HFF-Myc (cell line): Measurements from ENCODE around the gene KREMEN2.
A peak's percentile ranks its signal among the peaks of the same experiment; 100 is the strongest.

Experiments
- DNase-seq: peaks from one replicate; pipeline ENCODE4 v3.0.0-alpha.2; 2011; ENCODE audit warnings: low read depth; ENCODE audit errors: extremely low read depth
- H3K4me3 ChIP-seq: replicated peaks from 2 replicates; pipeline ENCODE4 v1.5.1; 2011; ENCODE audit warnings: low read depth, mild to moderate bottlenecking, control low read depth, low read length
- TF ChIP-seq, protein P1 (sequence below): IDR thresholded peaks from 2 replicates; pipeline ENCODE4 v1.5.1; 2012; ENCODE audit warnings: mild to moderate bottlenecking, low read depth, low read length, control low read depth; ENCODE audit errors: missing control alignments

Gene KREMEN2

DNA sequence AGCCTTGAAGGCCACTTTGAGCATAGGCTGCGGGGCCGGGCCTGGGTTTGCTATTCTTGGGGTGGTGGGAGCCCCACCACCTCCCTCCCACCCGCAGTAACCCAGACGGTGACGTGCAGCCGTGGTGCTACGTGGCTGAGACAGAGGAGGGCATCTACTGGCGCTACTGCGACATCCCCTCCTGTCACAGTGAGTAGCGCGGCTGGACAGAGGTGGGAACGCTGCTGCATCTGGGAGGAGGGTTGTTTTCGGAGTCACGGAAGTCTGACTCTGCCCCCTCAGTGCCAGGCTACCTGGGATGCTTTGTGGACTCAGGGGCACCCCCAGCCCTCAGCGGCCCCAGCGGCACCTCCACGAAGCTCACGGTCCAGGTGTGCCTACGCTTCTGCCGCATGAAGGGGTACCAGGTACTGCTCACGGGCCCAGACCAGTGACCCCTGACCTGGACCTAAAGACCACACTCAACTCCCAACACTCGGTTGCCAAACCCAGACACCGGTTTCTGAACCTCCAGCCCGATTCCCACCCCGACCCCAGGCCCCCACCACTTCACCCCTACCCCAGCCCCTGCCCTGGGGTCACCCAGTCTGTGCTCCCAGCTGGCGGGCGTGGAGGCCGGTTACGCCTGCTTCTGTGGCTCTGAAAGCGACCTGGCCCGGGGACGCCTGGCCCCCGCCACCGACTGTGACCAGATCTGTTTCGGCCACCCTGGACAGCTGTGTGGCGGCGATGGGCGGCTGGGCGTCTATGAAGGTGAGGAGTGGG, 2.1 kb downstream of the KREMEN2 start:
- no peak for DNase-seq
- H3K4me3 ChIP-seq, result no peak overlapping the region
- TF ChIP-seq, protein P1, sequence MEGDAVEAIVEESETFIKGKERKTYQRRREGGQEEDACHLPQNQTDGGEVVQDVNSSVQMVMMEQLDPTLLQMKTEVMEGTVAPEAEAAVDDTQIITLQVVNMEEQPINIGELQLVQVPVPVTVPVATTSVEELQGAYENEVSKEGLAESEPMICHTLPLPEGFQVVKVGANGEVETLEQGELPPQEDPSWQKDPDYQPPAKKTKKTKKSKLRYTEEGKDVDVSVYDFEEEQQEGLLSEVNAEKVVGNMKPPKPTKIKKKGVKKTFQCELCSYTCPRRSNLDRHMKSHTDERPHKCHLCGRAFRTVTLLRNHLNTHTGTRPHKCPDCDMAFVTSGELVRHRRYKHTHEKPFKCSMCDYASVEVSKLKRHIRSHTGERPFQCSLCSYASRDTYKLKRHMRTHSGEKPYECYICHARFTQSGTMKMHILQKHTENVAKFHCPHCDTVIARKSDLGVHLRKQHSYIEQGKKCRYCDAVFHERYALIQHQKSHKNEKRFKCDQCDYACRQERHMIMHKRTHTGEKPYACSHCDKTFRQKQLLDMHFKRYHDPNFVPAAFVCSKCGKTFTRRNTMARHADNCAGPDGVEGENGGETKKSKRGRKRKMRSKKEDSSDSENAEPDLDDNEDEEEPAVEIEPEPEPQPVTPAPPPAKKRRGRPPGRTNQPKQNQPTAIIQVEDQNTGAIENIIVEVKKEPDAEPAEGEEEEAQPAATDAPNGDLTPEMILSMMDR, result no peak

DNA sequence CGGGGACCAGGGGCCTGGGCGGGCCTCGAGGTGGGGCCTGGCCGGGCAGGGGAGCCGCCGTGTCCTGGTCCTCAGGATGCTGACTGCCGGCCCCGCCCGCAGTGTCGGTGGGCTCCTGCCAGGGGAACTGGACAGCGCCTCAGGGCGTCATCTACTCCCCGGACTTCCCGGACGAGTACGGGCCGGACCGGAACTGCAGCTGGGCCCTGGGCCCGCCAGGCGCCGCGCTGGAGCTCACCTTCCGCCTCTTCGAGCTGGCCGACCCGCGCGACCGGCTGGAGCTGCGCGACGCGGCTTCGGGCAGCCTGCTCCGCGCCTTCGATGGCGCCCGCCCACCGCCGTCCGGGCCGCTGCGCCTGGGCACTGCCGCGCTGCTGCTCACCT, 2.7 kb downstream of the KREMEN2 start:
- no peak for DNase-seq
- TF ChIP-seq, protein P1, result no peak
- no peak overlapping the region for H3K4me3 ChIP-seq

DNA sequence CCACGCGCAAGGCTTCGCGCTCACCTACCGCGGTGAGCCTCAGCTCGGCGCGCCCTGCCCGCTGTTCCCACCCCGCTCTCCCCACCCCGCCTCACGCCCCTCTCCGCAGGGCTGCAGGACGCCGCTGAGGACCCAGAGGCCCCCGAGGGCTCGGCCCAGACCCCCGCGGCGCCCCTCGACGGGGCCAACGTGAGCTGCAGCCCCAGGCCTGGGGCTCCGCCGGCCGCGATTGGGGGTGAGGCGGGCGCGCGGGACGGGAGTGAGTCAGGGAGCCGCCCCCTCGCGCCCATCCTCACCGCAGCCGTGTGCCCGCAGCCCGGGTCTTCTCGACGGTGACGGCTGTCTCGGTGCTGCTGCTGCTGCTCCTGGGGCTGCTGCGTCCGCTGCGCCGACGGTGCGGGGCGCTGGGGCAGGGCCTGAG, 3.1 kb downstream of the KREMEN2 start:
- no peak for DNase-seq
- no peak overlapping the region for H3K4me3 ChIP-seq
- TF ChIP-seq, protein P1, result no peak

DNA sequence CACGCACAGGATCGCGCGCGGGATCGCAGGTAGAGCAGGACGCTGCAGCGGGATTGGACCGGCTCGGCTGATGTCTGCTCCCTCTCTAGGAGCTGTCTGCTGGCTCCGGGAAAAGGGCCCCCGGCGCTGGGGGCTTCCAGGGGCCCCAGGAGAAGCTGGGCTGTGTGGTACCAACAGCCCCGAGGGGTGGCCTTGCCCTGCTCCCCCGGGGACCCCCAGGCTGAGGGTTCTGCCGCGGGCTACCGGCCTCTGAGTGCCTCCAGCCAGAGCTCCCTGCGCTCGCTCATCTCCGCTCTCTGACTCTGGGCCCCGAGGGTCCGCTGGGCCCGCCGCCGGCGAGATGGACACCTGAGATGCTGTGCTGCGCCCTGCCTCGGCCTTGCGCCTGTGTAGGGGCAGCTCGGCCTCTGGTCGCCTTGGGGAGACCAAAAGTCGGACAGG, 3.7 kb downstream of the KREMEN2 start:
- H3K4me3 ChIP-seq, result no peak overlapping the region
- TF ChIP-seq, protein P1, result no peak
- no peak for DNase-seq

DNA sequence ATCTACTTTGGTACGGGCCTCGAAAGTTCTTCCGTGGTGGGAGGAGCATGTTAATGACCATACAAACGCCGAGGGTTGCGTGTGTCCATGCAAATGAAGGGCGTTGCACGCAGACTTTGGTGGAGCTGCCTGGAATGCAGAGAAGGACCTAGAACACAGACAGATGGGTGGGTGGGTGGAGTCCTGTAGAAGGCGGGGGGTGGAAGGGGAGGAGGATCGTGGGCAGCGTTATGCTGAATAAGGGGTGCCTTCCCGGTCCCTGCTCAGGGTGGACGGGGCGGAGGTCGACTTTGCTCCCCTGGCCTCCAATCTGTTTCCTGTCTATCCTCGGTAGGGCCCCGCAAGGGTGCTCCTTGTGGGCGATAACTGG, 4.3 kb downstream of the KREMEN2 start:
- no peak for DNase-seq
- H3K4me3 ChIP-seq, result peak overlapping the region; percentile 62
- TF ChIP-seq, protein P1, result no peak

DNA sequence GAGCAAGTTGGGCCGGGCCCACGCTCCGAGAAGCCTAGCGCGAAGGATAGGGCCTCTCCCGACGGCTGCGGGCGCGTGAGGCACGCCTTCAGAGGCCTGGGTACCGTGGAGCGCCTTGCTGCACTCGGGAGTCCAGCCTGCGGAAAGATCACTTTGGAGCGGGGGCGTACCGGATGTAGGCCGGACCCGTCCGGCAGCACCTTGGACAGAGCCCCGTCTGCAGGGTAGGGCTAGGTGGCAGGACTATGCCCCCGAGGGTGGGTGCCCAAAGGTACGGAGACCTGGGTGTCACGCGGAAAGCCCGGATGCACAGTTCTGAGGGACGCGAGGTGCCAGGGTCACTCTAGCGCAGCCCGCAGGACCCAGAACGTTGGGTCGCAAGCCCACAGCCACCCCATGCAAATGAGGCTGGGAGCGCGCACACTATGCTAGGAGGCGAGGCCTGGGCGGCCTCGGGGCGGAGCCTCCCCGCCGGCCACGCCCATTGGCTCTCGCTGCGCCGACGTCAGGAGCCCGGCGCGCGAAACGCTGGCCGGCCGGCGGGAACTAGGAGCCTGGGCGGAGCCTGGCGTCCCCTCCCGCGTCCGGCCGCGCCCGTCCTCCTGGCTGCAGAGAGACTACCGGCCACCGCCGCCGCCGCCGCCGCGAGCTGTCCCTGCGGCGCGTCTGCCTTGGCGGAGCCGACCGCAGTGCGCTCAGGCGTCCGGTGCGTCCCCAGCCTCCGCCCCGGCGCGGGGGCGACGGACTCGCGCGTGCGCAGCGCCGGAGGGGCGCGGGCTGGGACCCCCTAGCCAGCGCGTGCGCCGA, 4.9 kb downstream of the KREMEN2 start, which contains the start of gene PAQR4:
TSS of gene PAQR4 (plus strand) at position 611 of the 807 bp plus-strand sequence. CDS start 327 bp downstream, outside the sequence.
- H3K4me3 ChIP-seq, result peak within 1 kb of the TSS; percentile 62
- DNase-seq, result peak; percentile 57
- TF ChIP-seq, protein P1, result no peak
